Neuronal stem cell (in vitro differentiated cells): ENCODE data around the gene PALM.

Experiments
- DNase-seq: peaks from one replicate; pipeline ENCODE4 v3.0.0-alpha.2; 2013; ENCODE audit warnings: low spot score
- H2AFZ ChIP-seq: one replicate; pipeline ENCODE4 v1.6.1; 2013; ENCODE audit warnings: mild to moderate bottlenecking, low read length, inconsistent platforms
- H2AK5ac ChIP-seq: 2 replicates; pipeline ENCODE4 v1.6.1; 2013; ENCODE audit warnings: low read depth, mild to moderate bottlenecking, inconsistent platforms, low read length, moderate library complexity, mixed read lengths
- H2BK120ac ChIP-seq: 2 replicates; pipeline ENCODE4 v1.6.1; 2013; ENCODE audit warnings: low read depth, mild to moderate bottlenecking, inconsistent platforms, low read length, moderate library complexity, mixed read lengths
- H2BK12ac ChIP-seq: one replicate; pipeline ENCODE4 v1.6.1; 2013; ENCODE audit warnings: low read length, inconsistent platforms
- H2BK15ac ChIP-seq: 2 replicates; pipeline ENCODE4 v1.6.1; 2013; ENCODE audit warnings: mild to moderate bottlenecking, low read length, inconsistent platforms, mixed read lengths
- H2BK5ac ChIP-seq: one replicate; pipeline ENCODE4 v1.6.1; 2013; ENCODE audit warnings: inconsistent platforms, mild to moderate bottlenecking, low read length, moderate library complexity
- H3K14ac ChIP-seq: one replicate; pipeline ENCODE4 v1.6.1; 2013; ENCODE audit warnings: low read length, inconsistent platforms
- H3K18ac ChIP-seq: 2 replicates; pipeline ENCODE4 v1.6.1; 2013; ENCODE audit warnings: low read length, inconsistent platforms
- H3K23ac ChIP-seq: 2 replicates; pipeline ENCODE4 v1.6.1; 2013; ENCODE audit warnings: low read depth, mild to moderate bottlenecking, mixed read lengths, low read length, inconsistent platforms; ENCODE audit not compliant: poor library complexity
- H3K27ac ChIP-seq: replicated peaks from 3 replicates; pipeline ENCODE4 v1.5.1; 2013; ENCODE audit warnings: low read length, inconsistent platforms
- H3K27me3 ChIP-seq, 3 experiments: 2 replicates each; pipeline ENCODE4 v1.6.1; 2013; ENCODE audit warnings: low read length in 3 of 3, mild to moderate bottlenecking in 2 of 3, inconsistent platforms in 1 of 3, low read depth in 1 of 3, mixed read lengths in 1 of 3, moderate library complexity in 1 of 3; ENCODE audit not compliant: control insufficient read depth in 3 of 3, insufficient read depth in 3 of 3
- H3K36me3 ChIP-seq, 2 donors: replicated peaks in 1 of 2; 2 replicates each; pipeline ENCODE4 v1.6.1; 2013; ENCODE audit warnings: low read length in 2 of 2; ENCODE audit not compliant: control insufficient read depth in 2 of 2, insufficient read depth in 2 of 2
- H3K4ac ChIP-seq: 2 replicates; pipeline ENCODE4 v1.6.1; 2013; ENCODE audit warnings: inconsistent platforms, mild to moderate bottlenecking, low read length, moderate library complexity
- H3K4me1 ChIP-seq, 2 donors: 1 replicate in 1 of 2; 2 replicates in 1 of 2; pipeline ENCODE4 v1.6.1; 2013; ENCODE audit warnings: low read length in 2 of 2, low read depth in 1 of 2; ENCODE audit not compliant: control insufficient read depth in 2 of 2, insufficient read depth in 1 of 2
- H3K4me2 ChIP-seq: one replicate; pipeline ENCODE4 v1.6.1; 2013; ENCODE audit warnings: mild to moderate bottlenecking, low read length, inconsistent platforms; ENCODE audit not compliant: insufficient read depth, poor library complexity, severe bottlenecking
- H3K4me3 ChIP-seq, 2 donors: 2 replicates each; pipeline ENCODE4 v1.5.1; 2013; ENCODE audit warnings: low read length in 2 of 2, mild to moderate bottlenecking in 2 of 2, inconsistent platforms in 1 of 2, moderate library complexity in 1 of 2
- H3K79me1 ChIP-seq: one replicate; pipeline ENCODE4 v1.6.1; 2013; ENCODE audit warnings: low read depth, mild to moderate bottlenecking, inconsistent platforms, low read length, moderate library complexity
- H3K9ac ChIP-seq: one replicate; pipeline ENCODE4 v1.6.1; 2013; ENCODE audit warnings: mild to moderate bottlenecking, low read depth, low read length, inconsistent platforms; ENCODE audit not compliant: poor library complexity
- H3K9me3 ChIP-seq, 2 donors: replicated peaks in 1 of 2; 2 replicates each; pipeline versions ENCODE3 to v1.6.1; 2013; ENCODE audit warnings: low read length in 2 of 2, mild to moderate bottlenecking in 2 of 2, inconsistent platforms in 1 of 2, low read depth in 1 of 2, mixed read lengths in 1 of 2, moderate library complexity in 1 of 2; ENCODE audit not compliant: control insufficient read depth in 2 of 2, insufficient read depth in 1 of 2
- H4K8ac ChIP-seq: one replicate; pipeline ENCODE4 v1.6.1; 2013; ENCODE audit warnings: low read depth, mild to moderate bottlenecking, inconsistent platforms, low read length, moderate library complexity
- H4K91ac ChIP-seq: one replicate; pipeline ENCODE4 v1.6.1; 2013; ENCODE audit warnings: low read length, low read depth, mild to moderate bottlenecking, inconsistent platforms; ENCODE audit not compliant: poor library complexity
- WGBS, 2 donors: extraction: QIAGEN DNeasy Blood & Tissue Kit; methylation state at CpG; one replicate each; pipeline ENCODE4 v1.1.7; 2013; ENCODE audit warnings: missing lambda C conversion rate in 2 of 2, mixed read lengths in 1 of 2; ENCODE audit not compliant: insufficient read length in 2 of 2, insufficient replicate concordance in 1 of 2; ENCODE audit errors: extremely low coverage in 2 of 2; 5-methylcytosine and 5-hydroxymethylcytosine counted together

Gene PALM

DNA sequence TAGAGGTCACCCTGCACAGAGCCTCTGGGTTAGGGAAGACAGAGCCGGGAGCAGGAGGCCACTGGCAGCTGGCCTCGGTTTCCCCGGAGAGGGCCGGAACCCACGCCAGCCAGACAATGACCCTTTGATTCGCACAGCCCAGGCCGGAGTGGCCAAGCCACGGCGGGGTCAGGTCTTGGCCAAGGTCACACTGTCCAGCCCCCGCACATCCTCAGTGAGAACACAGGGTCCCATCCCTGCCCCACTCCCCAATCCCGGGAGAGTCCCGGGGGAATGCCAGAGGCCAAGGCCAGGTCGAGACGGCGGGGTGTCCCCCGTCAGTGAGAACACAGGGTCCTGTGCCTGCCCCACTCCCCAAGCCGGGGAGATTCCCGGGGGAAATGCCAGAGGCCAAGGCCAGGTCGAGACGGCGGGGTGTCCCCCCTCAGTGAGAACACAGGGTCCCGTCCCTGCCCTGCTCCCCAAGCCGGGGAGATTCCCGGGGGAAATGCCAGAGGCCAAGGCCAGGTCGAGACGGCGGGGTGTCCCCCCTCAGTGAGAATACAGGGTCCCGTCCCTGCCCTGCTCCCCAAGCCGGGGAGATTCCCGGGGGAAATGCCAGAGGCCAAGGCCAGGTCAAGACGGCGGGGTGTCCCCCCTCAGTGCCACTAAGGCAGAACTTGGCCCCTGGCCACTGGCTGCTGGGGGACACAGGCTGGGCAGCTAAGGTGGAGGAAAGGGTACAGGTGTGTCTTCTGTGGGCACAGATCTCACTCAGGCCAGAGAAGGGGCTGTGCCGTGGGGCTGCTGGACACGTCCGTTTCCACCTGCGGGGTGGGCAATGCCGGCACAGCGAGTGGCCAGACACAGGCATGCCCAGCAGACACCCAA is 34.2 kb upstream of the PALM start:
- H3K4me3 ChIP-seq = no peak overlapping the region
- H2BK15ac ChIP-seq = no peak overlapping the region
- H3K9me3 ChIP-seq = no peaks in the 10 kb centered on the region
- H3K4me1 ChIP-seq = peaks cover 11 to 24% of the 10 kb centered on the region in 2 donors
- WGBS, 2 donors = no CpG with 5 or more reads among the region's 38 CpGs
- H3K23ac ChIP-seq = no peak overlapping the region
- no peak overlapping the region for H4K91ac ChIP-seq
- H2BK120ac ChIP-seq = no peak overlapping the region
- H2BK5ac ChIP-seq = peak overlapping the region; percentile 35
- H3K9ac ChIP-seq = peak overlapping the region; percentile 7
- peak overlapping the region; percentile 28 for H3K18ac ChIP-seq
- H2AK5ac ChIP-seq = peak overlapping the region; percentile 47
- H4K8ac ChIP-seq = no peak overlapping the region
- no peaks in the 10 kb centered on the region for H3K36me3 ChIP-seq
- no peak overlapping the region for H3K4ac ChIP-seq
- H3K79me1 ChIP-seq = no peaks in the 10 kb centered on the region
- H3K27ac ChIP-seq = no peak overlapping the region
- H3K4me2 ChIP-seq = no peak overlapping the region
- H3K14ac ChIP-seq = no peak overlapping the region
- no peak for DNase-seq
- H3K27me3 ChIP-seq = peaks cover 2 to 22% (median 18%) of the 10 kb centered on the region in 3 experiments
- no peak overlapping the region for H2AFZ ChIP-seq
- no peak overlapping the region for H2BK12ac ChIP-seq

DNA sequence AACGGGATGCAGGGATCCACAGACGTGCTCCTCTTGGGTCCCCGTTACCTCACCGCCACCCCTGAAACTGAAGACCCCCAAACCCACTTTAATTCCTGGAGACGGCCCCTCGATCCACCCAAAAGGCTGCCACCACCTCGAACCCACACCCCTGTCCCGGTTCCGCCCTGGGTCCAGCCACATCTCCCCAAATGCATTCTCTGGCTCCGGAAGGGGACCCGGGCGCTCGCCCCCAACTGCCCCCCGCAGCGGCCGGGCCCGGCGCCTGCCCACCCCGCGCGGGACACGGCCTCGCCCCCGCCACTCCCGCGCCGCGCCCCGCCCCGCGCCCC is 32.8 kb upstream of the PALM start:
- no peak for DNase-seq
- H2BK15ac ChIP-seq = no peak overlapping the region
- H3K27me3 ChIP-seq = peaks cover 2 to 18% (median 18%) of the 10 kb centered on the region in 3 experiments
- H3K79me1 ChIP-seq = peaks cover 2% of the 10 kb centered on the region
- no peak overlapping the region for H3K4ac ChIP-seq
- H2BK12ac ChIP-seq = no peak overlapping the region
- H3K4me3 ChIP-seq = no peak overlapping the region
- H3K14ac ChIP-seq = no peak overlapping the region
- H3K4me1 ChIP-seq = peaks cover 11 to 25% of the 10 kb centered on the region in 2 donors
- no peak overlapping the region for H2BK120ac ChIP-seq
- H3K27ac ChIP-seq = no peak overlapping the region
- no peak overlapping the region for H2BK5ac ChIP-seq
- H3K4me2 ChIP-seq = peak overlapping the region; percentile 11
- H4K91ac ChIP-seq = no peak overlapping the region
- peak overlapping the region; percentile 73 for H3K23ac ChIP-seq
- no peaks in the 10 kb centered on the region for H3K36me3 ChIP-seq
- WGBS, 2 donors = no CpG with 5 or more reads among the region's 31 CpGs
- H2AFZ ChIP-seq = no peak overlapping the region
- peak overlapping the region; percentile 98 for H2AK5ac ChIP-seq
- no peak overlapping the region for H4K8ac ChIP-seq
- H3K9ac ChIP-seq = no peak overlapping the region
- H3K18ac ChIP-seq = peak overlapping the region; percentile 71
- no peaks in the 10 kb centered on the region for H3K9me3 ChIP-seq

DNA sequence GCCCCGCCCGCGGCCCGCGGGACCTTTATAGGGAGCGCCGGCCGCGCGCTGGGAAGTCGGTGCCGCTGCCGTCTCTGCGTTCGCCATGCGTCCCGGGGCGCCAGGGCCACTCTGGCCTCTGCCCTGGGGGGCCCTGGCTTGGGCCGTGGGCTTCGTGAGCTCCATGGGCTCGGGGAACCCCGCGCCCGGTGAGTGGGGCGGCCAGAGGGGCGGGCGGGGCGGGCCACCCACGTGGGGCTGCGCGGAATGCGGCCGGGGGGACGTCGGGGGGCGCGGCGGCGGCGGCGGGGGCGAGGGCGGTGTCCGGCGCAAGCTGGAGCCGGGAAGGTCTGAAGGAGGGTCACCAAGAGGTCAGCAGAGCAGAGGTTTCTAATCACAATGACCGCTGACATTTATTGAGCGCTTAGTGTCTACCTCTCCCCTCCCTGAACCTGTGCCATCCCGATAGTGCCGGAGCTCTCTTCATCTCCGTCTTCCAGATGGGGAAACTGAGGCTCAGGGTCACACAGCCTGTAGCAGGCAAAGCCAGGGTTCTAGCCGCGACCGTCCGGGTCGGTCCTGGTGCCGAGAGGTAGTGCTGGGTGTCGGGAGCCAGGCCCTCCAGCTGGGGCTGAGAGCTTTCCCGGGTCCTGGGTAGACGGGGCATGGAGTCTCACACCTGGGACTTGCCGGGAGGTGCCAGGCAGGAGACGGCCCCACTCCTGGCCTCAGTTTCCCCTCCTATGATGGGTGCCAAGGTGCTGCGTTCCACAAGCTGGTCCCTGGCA is 32.2 kb upstream of the PALM start, which contains the start of gene FSTL3:
Gene FSTL3 (plus strand): TSS at position 54 of the 767 bp plus-strand sequence. CDS start 32 bp downstream, at position 86.
- peak within 1 kb of the TSS; percentile 40 for H3K4me2 ChIP-seq
- H3K14ac ChIP-seq = peak within 1 kb of the TSS; percentile 49
- H3K23ac ChIP-seq = peak within 1 kb of the TSS; percentile 91
- H3K4me3 ChIP-seq = no peak within 1 kb of the TSS
- peak within 1 kb of the TSS; percentile 98 for H2AK5ac ChIP-seq
- peaks cover 2 to 18% (median 18%) of the 10 kb centered on the region in 3 experiments for H3K27me3 ChIP-seq
- H2AFZ ChIP-seq = peak within 1 kb of the TSS; percentile 73
- no peak within 1 kb of the TSS for H3K4ac ChIP-seq
- H4K8ac ChIP-seq = no peak within 1 kb of the TSS
- DNase-seq = no peak
- no peak within 1 kb of the TSS for H2BK12ac ChIP-seq
- H3K4me1 ChIP-seq = peaks cover 14 to 25% of the 10 kb centered on the region in 2 donors
- H4K91ac ChIP-seq = no peak within 1 kb of the TSS
- H3K36me3 ChIP-seq = no peaks in the 10 kb centered on the region
- peak within 1 kb of the TSS; percentile 44 for H3K9ac ChIP-seq
- H3K18ac ChIP-seq = peak within 1 kb of the TSS; percentile 85
- H3K9me3 ChIP-seq = no peaks in the 10 kb centered on the region
- H3K79me1 ChIP-seq = peaks cover 6% of the 10 kb centered on the region
- H2BK5ac ChIP-seq = no peak within 1 kb of the TSS
- H3K27ac ChIP-seq = no peak within 1 kb of the TSS
- no peak within 1 kb of the TSS for H2BK120ac ChIP-seq
- no CpG with 5 or more reads among the region's 63 CpGs for WGBS, 2 donors
- H2BK15ac ChIP-seq = no peak within 1 kb of the TSS

DNA sequence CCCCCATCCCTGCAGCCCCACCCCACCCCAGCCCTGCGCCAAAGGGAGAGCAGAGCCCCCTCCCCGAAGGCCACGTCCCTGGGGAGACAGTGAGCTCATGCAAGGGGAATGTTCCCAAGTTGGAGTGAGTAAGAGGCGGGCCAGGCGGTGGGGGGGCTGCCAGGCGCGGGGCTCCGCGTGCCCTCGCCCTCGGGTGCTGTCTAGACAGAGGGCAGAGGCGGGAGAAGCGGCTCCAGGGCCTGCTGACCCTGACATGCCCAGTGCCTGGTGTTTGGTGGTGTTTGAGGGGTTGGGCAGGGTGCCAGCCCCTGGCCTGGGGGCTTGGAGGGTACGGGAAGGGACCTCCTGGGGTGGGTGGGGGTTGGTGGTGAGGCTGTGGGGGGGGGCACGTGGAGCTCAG is 31.5 kb upstream of the PALM start:
- H3K27ac ChIP-seq = no peak overlapping the region

More for the DNA sequence above, 31.5 kb upstream of the PALM start:
- H3K79me1 ChIP-seq = peaks cover 6% of the 10 kb centered on the region
- no peak overlapping the region for H2BK12ac ChIP-seq
- WGBS, 2 donors = no CpG with 5 or more reads among the region's 15 CpGs
- H2BK120ac ChIP-seq = no peak overlapping the region
- H3K23ac ChIP-seq = no peak overlapping the region
- no peak overlapping the region for H4K8ac ChIP-seq
- H4K91ac ChIP-seq = no peak overlapping the region
- no peak overlapping the region for H2BK15ac ChIP-seq
- no peak for DNase-seq
- H3K4ac ChIP-seq = no peak overlapping the region
- H3K27me3 ChIP-seq = peaks cover 2 to 18% (median 18%) of the 10 kb centered on the region in 3 experiments
- H3K18ac ChIP-seq = no peak overlapping the region
- H2BK5ac ChIP-seq = no peak overlapping the region
- H2AFZ ChIP-seq = no peak overlapping the region
- H3K9me3 ChIP-seq = no peaks in the 10 kb centered on the region
- no peak overlapping the region for H3K9ac ChIP-seq
- no peak overlapping the region for H3K4me2 ChIP-seq
- H3K36me3 ChIP-seq = no peaks in the 10 kb centered on the region
- no peak overlapping the region for H3K14ac ChIP-seq
- H2AK5ac ChIP-seq = peak overlapping the region; percentile 35
- H3K4me1 ChIP-seq = peaks cover 14 to 25% of the 10 kb centered on the region in 2 donors
- no peak overlapping the region for H3K4me3 ChIP-seq
